HepG2 (cell line): ENCODE results near the gene EXOC3L4. TPM values are rescaled to one million over a fixed set of nuclear protein-coding genes. Genes with fewer than 3 reads are reported as not detected.
A peak's percentile ranks its signal among the peaks of the same experiment; 100 is the strongest.

Experiments used
- AKAP8 ChIP-seq: sonication (generic); formaldehyde crosslinking; IDR thresholded peaks from 2 replicates; pipeline ENCODE4 v1.5.1; 2020; ENCODE audit warnings: mild to moderate bottlenecking, missing genetic modification reagents
- BRD4 ChIP-seq: sonication (generic); formaldehyde crosslinking; IDR thresholded peaks from 2 replicates; pipeline ENCODE4 v1.4.0; 2020; ENCODE audit warnings: missing genetic modification reagents
- FOXJ3 ChIP-seq: sonication (generic); formaldehyde crosslinking; IDR thresholded peaks from 2 replicates; pipeline ENCODE4 v1.4.0; 2020; ENCODE audit warnings: missing genetic modification reagents, mild to moderate bottlenecking, borderline replicate concordance
- HOXD1 ChIP-seq: sonication (generic); formaldehyde crosslinking; IDR thresholded peaks from 2 replicates; pipeline ENCODE4 v1.5.0; 2020; ENCODE audit warnings: missing genetic modification reagents
- KDM2A ChIP-seq: sonication (generic); formaldehyde crosslinking; IDR thresholded peaks from 2 replicates; pipeline ENCODE4 v1.4.0; 2020; ENCODE audit warnings: low read depth, missing genetic modification reagents, borderline replicate concordance
- MAX ChIP-seq: IDR thresholded peaks from 2 replicates; pipeline ENCODE4 v1.6.1; 2012; ENCODE audit warnings: inconsistent platforms
- NRL ChIP-seq: sonication (generic); formaldehyde crosslinking; IDR thresholded peaks from 2 replicates; pipeline ENCODE4 v1.5.0; 2020; ENCODE audit warnings: missing genetic modification reagents, mild to moderate bottlenecking, moderate library complexity, borderline replicate concordance
- SKI ChIP-seq: fragments of 450-650 bp; IDR thresholded peaks from one replicate; pipeline ENCODE4 v1.6.1; 2018; ENCODE audit warnings: mild to moderate bottlenecking; ENCODE audit not compliant: partially characterized antibody
- SPEN ChIP-seq: sonication (generic); formaldehyde crosslinking; IDR thresholded peaks from 2 replicates; pipeline ENCODE4 v1.5.1; 2020; ENCODE audit warnings: low read depth, mild to moderate bottlenecking, missing genetic modification reagents
- TAF1 ChIP-seq: sonication (generic); formaldehyde crosslinking; IDR thresholded peaks from 2 replicates; pipeline ENCODE4 v1.4.0; 2020; ENCODE audit warnings: missing genetic modification reagents
- YY1 ChIP-seq: IDR thresholded peaks from 2 replicates; pipeline ENCODE4 v1.6.1; 2011; ENCODE audit warnings: low read length, low read depth, moderate library complexity, mild to moderate bottlenecking; ENCODE audit not compliant: insufficient read depth, insufficient replicate concordance
- ZBTB40 ChIP-seq, 2 experiments: fragments of 450-650 bp in 1 of 2; sonication (generic) in 1 of 2; formaldehyde crosslinking in 1 of 2; IDR thresholded peaks; 2 replicates each; pipeline versions ENCODE4 v1.6.1 to v1.8.0; 2016 to 2022; ENCODE audit warnings: antibody characterized with exemption in 1 of 2, mild to moderate bottlenecking in 1 of 2, missing genetic modification reagents in 1 of 2
- ZFX ChIP-seq: sonication (generic); formaldehyde crosslinking; IDR thresholded peaks from 2 replicates; pipeline ENCODE4 v1.4.0; 2020; ENCODE audit warnings: mild to moderate bottlenecking, low read depth, missing genetic modification reagents, moderate library complexity
- ZFY ChIP-seq: sonication (generic); formaldehyde crosslinking; IDR thresholded peaks from 2 replicates; pipeline ENCODE4 v1.4.0; 2020; ENCODE audit warnings: missing genetic modification reagents
- ZNF777 ChIP-seq: sonication (generic); formaldehyde crosslinking; IDR thresholded peaks from 2 replicates; pipeline ENCODE4 v1.4.0; 2020; ENCODE audit warnings: missing genetic modification reagents
- polyA plus RNA-seq, 8 experiments: library from polyadenylated mRNA; depleted of rRNA in 3 of 8; stranded (reverse) in 7 of 8; unstranded in 1 of 8; fragments of >200 nt; fragmentation: Illumina TruSeq in 4 of 8; extraction: Trizol in 4 of 8; gene quantifications; 2 replicates each; pipeline versions ENCODE4 v1.2.1 to v1.2.3, GENCODE V29; 2011 to 2016; ENCODE audit warnings: low read depth in 4 of 8, missing spikeins in 1 of 8, mixed read lengths in 1 of 8; ENCODE audit not compliant: insufficient read depth in 1 of 8
- total RNA-seq, 5 experiments: library from RNA; depleted of rRNA; stranded (reverse); fragments of >200 nt; fragmentation: Illumina TruSeq; extraction: Trizol; gene quantifications; 2 replicates each; pipeline ENCODE4 v1.2.3, GENCODE V29; 2016; ENCODE audit warnings: low read depth in 1 of 5
- TF ChIP-seq, protein P1 (sequence below): sonication (generic); formaldehyde crosslinking; conservative IDR thresholded peaks from 2 replicates; pipeline ENCODE4 v1.8.1; 2023; ENCODE audit warnings: missing genetic modification reagents
- TF ChIP-seq, protein P2 (sequence below): sonication (generic); formaldehyde crosslinking; IDR thresholded peaks from 2 replicates; pipeline ENCODE4 v1.5.0; 2020; ENCODE audit warnings: missing genetic modification reagents, mild to moderate bottlenecking, borderline replicate concordance
- TF ChIP-seq, protein P3 (sequence below): sonication (generic); formaldehyde crosslinking; IDR thresholded peaks from 2 replicates; pipeline ENCODE4 v1.8.1; 2023; ENCODE audit warnings: mild to moderate bottlenecking, missing genetic modification reagents, borderline replicate concordance

EXOC3L4 gene
- total and polyA plus RNA-seq, 2 of the 13 experiments (the other 11 are each of a cell fraction or from before 2014, with no cell fraction given) = 11.8 to 27.0 TPM

DNA sequence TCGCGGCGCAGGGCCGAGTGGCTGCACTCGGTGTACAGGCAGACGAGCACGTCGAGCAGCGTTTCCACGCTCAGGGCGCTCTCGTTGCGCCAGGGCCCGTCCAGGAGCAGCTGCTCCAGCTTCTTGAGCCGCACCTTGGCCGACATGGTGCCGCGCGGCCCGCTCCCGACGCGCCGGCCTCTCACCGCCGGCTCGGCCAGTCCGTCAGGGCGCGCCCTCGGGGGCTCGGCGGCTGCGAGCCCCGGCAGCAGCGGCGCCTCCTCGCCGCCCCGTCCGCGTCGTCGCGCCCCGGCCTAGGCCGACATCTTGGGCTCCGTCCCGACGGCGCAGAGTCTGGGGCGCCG lies 37.5 kb upstream of the EXOC3L4 start (continued):
- no peak for TF ChIP-seq ZBTB40 (IDR thresholded peaks at IDR 0.05)
- TF ChIP-seq ZBTB40 (CRISPR knock-in tag; IDR thresholded peaks at IDR 0.05) = 0 out of 2 replicates have a peak, but pooled peaks have one; percentile 24
- TF ChIP-seq MAX = peak; percentile 2; the same call in 1 of the 2 replicates
- 0 out of 2 replicates have a peak, but pooled peaks have one; percentile 22 for TF ChIP-seq HOXD1
- peak; percentile 62 for TF ChIP-seq ZFX (CRISPR knock-in tag)
- TF ChIP-seq, protein P1, sequence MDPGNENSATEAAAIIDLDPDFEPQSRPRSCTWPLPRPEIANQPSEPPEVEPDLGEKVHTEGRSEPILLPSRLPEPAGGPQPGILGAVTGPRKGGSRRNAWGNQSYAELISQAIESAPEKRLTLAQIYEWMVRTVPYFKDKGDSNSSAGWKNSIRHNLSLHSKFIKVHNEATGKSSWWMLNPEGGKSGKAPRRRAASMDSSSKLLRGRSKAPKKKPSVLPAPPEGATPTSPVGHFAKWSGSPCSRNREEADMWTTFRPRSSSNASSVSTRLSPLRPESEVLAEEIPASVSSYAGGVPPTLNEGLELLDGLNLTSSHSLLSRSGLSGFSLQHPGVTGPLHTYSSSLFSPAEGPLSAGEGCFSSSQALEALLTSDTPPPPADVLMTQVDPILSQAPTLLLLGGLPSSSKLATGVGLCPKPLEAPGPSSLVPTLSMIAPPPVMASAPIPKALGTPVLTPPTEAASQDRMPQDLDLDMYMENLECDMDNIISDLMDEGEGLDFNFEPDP = 0 out of 2 replicates have a peak, but pooled peaks have one; percentile 32
- TF ChIP-seq, protein P2, sequence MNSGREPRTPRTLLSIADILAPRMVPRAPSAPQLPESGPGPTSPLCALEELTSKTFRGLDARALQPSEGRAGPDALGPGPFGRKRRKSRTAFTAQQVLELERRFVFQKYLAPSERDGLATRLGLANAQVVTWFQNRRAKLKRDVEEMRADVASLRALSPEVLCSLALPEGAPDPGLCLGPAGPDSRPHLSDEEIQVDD = 0 out of 2 replicates have a peak, but pooled peaks have one; percentile 26
- TF ChIP-seq FOXJ3 (CRISPR knock-in tag) = no peak
- TF ChIP-seq AKAP8 = 0 out of 2 replicates have a peak, but pooled peaks have one; percentile 20
- 0 out of 2 replicates have a peak, but pooled peaks have one; percentile 39 for TF ChIP-seq BRD4 (CRISPR knock-in tag)
- TF ChIP-seq ZNF777 (CRISPR knock-in tag) = peak; percentile 93
- TF ChIP-seq NRL = peak; percentile 60; the same call in 1 of the 2 replicates
- peak; percentile 59 for TF ChIP-seq YY1
- TF ChIP-seq, protein P3, sequence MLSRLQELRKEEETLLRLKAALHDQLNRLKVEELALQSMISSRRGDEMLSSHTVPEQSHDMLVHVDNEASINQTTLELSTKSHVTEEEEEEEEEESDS (CRISPR knock-in tag) = no peak
- peak; percentile 33; the same call in 1 of the 2 replicates for TF ChIP-seq TAF1
- TF ChIP-seq SPEN = peak; percentile 47
- peak; percentile 67 for TF ChIP-seq ZFY (CRISPR knock-in tag)
- TF ChIP-seq SKI = peak; percentile 13
- peak; percentile 33; the same call in 1 of the 2 replicates for TF ChIP-seq KDM2A (CRISPR knock-in tag)
